Loucy (cell line): ENCODE measurements around the gene FBXO22.

Experiments
- H2AFZ ChIP-seq: fragments of 200-600 bp; sonication (generic); 2 replicates; pipeline ENCODE4 v1.6.0; 2016; ENCODE audit warnings: antibody characterized with exemption, mild to moderate bottlenecking, low read length, moderate library complexity
- H3F3A ChIP-seq: fragments of 200-600 bp; 2 replicates; pipeline ENCODE4 v1.6.0; 2016; ENCODE audit warnings: antibody characterized with exemption, low read depth, mild to moderate bottlenecking
- H3K27me3 ChIP-seq: fragments of 200-600 bp; sonication (generic); 2 replicates; pipeline ENCODE4 v1.6.1; 2014; ENCODE audit warnings: low read length, mild to moderate bottlenecking; ENCODE audit not compliant: insufficient read depth, poor library complexity, severe bottlenecking
- H3K36me3 ChIP-seq: fragments of 200-600 bp; sonication (generic); 2 replicates; pipeline ENCODE4 v1.6.1; 2016; ENCODE audit warnings: low read length; ENCODE audit not compliant: insufficient read depth
- H3K4me1 ChIP-seq: fragments of 200-600 bp; sonication (generic); 2 replicates; pipeline ENCODE4 v1.5.1; 2014; ENCODE audit warnings: low read length, mild to moderate bottlenecking; ENCODE audit not compliant: insufficient read depth, poor library complexity, severe bottlenecking
- H3K4me2 ChIP-seq: fragments of 200-600 bp; sonication (generic); 2 replicates; pipeline ENCODE4 v1.6.0; 2014; ENCODE audit warnings: antibody characterized with exemption, low read length, low read depth, mild to moderate bottlenecking; ENCODE audit not compliant: poor library complexity, severe bottlenecking
- H3K4me3 ChIP-seq: fragments of 200-600 bp; sonication (generic); 2 replicates; pipeline ENCODE4 v1.5.1; 2014; ENCODE audit warnings: low read length, mild to moderate bottlenecking, mixed read lengths; ENCODE audit not compliant: poor library complexity, severe bottlenecking
- H3K79me2 ChIP-seq: fragments of 200-600 bp; sonication (generic); 2 replicates; pipeline ENCODE4 v1.6.1; 2014; ENCODE audit warnings: low read length; ENCODE audit not compliant: insufficient read depth
- H3K9ac ChIP-seq: fragments of 200-600 bp; sonication (generic); 2 replicates; pipeline ENCODE4 v1.6.0; 2014; ENCODE audit warnings: mild to moderate bottlenecking, low read depth, low read length, moderate library complexity; ENCODE audit not compliant: poor library complexity, severe bottlenecking
- H3K9me2 ChIP-seq: fragments of 200-600 bp; sonication (generic); replicated peaks from 2 replicates; pipeline ENCODE4 v1.6.1; 2016; ENCODE audit warnings: low read depth, low read length, mixed read lengths
- H3K9me3 ChIP-seq: fragments of 200-600 bp; sonication (generic); 2 replicates; pipeline ENCODE4 v1.6.1; 2014; ENCODE audit warnings: mild to moderate bottlenecking, antibody characterized with exemption, low read length, low read depth; ENCODE audit not compliant: insufficient read depth
- H4K20me1 ChIP-seq: fragments of 200-600 bp; sonication (generic); 2 replicates; pipeline ENCODE4 v1.6.0; 2014; ENCODE audit warnings: antibody characterized with exemption, low read length, mild to moderate bottlenecking; ENCODE audit not compliant: insufficient read depth, poor library complexity, severe bottlenecking
- CTCF ChIP-seq: fragments of 200-600 bp; sonication (generic); conservative IDR thresholded peaks from 2 replicates; pipeline ENCODE4 v1.5.1; 2014; ENCODE audit warnings: mild to moderate bottlenecking, antibody characterized with exemption, low read length
- EZH2phosphoT487 ChIP-seq: fragments of 200-600 bp; IDR thresholded peaks from 2 replicates; pipeline ENCODE4 v1.6.1; 2018; ENCODE audit warnings: antibody characterized with exemption, mild to moderate bottlenecking, moderate library complexity, borderline replicate concordance

The FBXO22 gene

GRCh38 chr15:75891895-75892294 is 11.8 kb upstream of the FBXO22 start:
- H2AFZ ChIP-seq = no peak overlapping the region
- H4K20me1 ChIP-seq = peaks cover 3% of the 10 kb centered on the region
- H3K36me3 ChIP-seq = peaks cover 84% of the 10 kb centered on the region
- H3K9me2 ChIP-seq = no peaks in the 10 kb centered on the region
- H3K27me3 ChIP-seq = no peaks in the 10 kb centered on the region
- no peaks in the 10 kb centered on the region for H3K4me1 ChIP-seq
- H3K9ac ChIP-seq = no peak overlapping the region
- no peak overlapping the region for H3K4me3 ChIP-seq
- H3K79me2 ChIP-seq = no peaks in the 10 kb centered on the region
- no peaks in the 10 kb centered on the region for H3F3A ChIP-seq
- H3K4me2 ChIP-seq = no peak overlapping the region
- no peaks in the 10 kb centered on the region for H3K9me3 ChIP-seq
- TF ChIP-seq EZH2phosphoT487 = no peak

GRCh38 chr15:75895731-75896130 is 7.9 kb upstream of the FBXO22 start:
- no peak for TF ChIP-seq CTCF
- no peak for TF ChIP-seq EZH2phosphoT487
- no peaks in the 10 kb centered on the region for H3K79me2 ChIP-seq
- H3K36me3 ChIP-seq = peaks cover 78% of the 10 kb centered on the region

GRCh38 chr15:75900577-75900976 is 3.1 kb upstream of the FBXO22 start:
- TF ChIP-seq CTCF = no peak
- no peak for TF ChIP-seq EZH2phosphoT487
- no peaks in the 10 kb centered on the region for H3K9me3 ChIP-seq
- H3K4me3 ChIP-seq = no peak overlapping the region
- H3K79me2 ChIP-seq = peaks cover 16% of the 10 kb centered on the region
- H2AFZ ChIP-seq = no peak overlapping the region
- H3K9ac ChIP-seq = no peak overlapping the region
- no peaks in the 10 kb centered on the region for H3K27me3 ChIP-seq
- no peaks in the 10 kb centered on the region for H3F3A ChIP-seq
- H3K4me2 ChIP-seq = no peak overlapping the region
- peaks cover 7% of the 10 kb centered on the region for H3K4me1 ChIP-seq
- H3K36me3 ChIP-seq = peaks cover 49% of the 10 kb centered on the region
- H4K20me1 ChIP-seq = no peaks in the 10 kb centered on the region
- no peaks in the 10 kb centered on the region for H3K9me2 ChIP-seq

More at GRCh38 chr15:75895731-75896130, 7.9 kb upstream of the FBXO22 start:
- Histone ChIP-seq H3K27me3 (no peaks in the 10 kb centered on the region), H3K4me1 (no peaks in the 10 kb centered on the region), H3F3A (no peaks in the 10 kb centered on the region), H3K9me2 (no peaks in the 10 kb centered on the region), H3K9me3 (no peaks in the 10 kb centered on the region), H4K20me1 (peaks cover 3% of the 10 kb centered on the region), H3K4me2 (no peak overlapping the region), H3K9ac (no peak overlapping the region), H2AFZ (no peak overlapping the region), H3K4me3 (no peak overlapping the region)

- Histone ChIP-seq H3K9me3 (no peaks in the 10 kb centered on the region), H3K4me3 (no peak overlapping the region)
These were observed 1.5 kb upstream of the FBXO22 start for GRCh38 chr15:75902129-75902557.

More at GRCh38 chr15:75902129-75902557, 1.5 kb upstream of the FBXO22 start:
- no peak overlapping the region for H2AFZ ChIP-seq
- no peak for TF ChIP-seq CTCF
- no peak for TF ChIP-seq EZH2phosphoT487
- H3F3A ChIP-seq = no peaks in the 10 kb centered on the region
- no peak overlapping the region for H3K4me2 ChIP-seq
- no peak overlapping the region for H3K9ac ChIP-seq
- H4K20me1 ChIP-seq = peaks cover 5% of the 10 kb centered on the region
- no peaks in the 10 kb centered on the region for H3K9me2 ChIP-seq
- H3K36me3 ChIP-seq = peaks cover 42% of the 10 kb centered on the region
- H3K79me2 ChIP-seq = peaks cover 27% of the 10 kb centered on the region
- H3K27me3 ChIP-seq = no peaks in the 10 kb centered on the region
- peaks cover 10% of the 10 kb centered on the region for H3K4me1 ChIP-seq
